HL-60 (cell line): ENCODE data around the gene CYP17A1.

Source experiments
- GABPA ChIP-seq: IDR thresholded peaks from 2 replicates; pipeline ENCODE4 v1.6.1; 2012; ENCODE audit warnings: low read depth
- POLR2AphosphoS5 ChIP-seq: IDR thresholded peaks from 2 replicates; pipeline ENCODE4 v1.6.1; 2012; ENCODE audit warnings: low read depth
- SPI1 ChIP-seq: IDR thresholded peaks from 2 replicates; pipeline ENCODE4 v1.6.1; 2012; ENCODE audit warnings: low read depth, mild to moderate bottlenecking, borderline replicate concordance
- TF ChIP-seq, protein P1 (sequence below): IDR thresholded peaks from one replicate; pipeline ENCODE4 v1.5.1; 2011; ENCODE audit warnings: low read length, control low read depth, inconsistent platforms; ENCODE audit not compliant: insufficient read depth

DNA sequence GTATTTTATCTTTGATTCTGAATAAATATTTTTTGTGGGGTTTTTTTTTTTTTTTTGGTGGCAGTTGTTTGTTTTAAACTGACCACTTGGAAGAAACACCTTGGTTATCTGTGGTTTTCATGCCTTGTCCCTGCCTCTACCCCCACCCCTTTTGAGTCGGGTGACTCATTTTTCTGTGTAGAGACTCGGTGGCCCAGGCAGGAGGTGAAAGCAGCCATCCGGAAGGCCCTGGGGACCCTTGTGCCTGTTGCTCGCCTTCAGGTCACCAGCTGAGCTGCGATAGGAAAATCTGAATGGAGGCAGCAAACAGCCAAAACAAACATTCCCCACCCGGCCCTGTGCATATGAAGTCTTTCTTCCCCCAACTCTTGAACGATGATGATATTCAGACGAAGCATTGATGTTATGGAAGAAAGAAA, 22.8 kb downstream of the CYP17A1 start:
- TF ChIP-seq, protein P1, sequence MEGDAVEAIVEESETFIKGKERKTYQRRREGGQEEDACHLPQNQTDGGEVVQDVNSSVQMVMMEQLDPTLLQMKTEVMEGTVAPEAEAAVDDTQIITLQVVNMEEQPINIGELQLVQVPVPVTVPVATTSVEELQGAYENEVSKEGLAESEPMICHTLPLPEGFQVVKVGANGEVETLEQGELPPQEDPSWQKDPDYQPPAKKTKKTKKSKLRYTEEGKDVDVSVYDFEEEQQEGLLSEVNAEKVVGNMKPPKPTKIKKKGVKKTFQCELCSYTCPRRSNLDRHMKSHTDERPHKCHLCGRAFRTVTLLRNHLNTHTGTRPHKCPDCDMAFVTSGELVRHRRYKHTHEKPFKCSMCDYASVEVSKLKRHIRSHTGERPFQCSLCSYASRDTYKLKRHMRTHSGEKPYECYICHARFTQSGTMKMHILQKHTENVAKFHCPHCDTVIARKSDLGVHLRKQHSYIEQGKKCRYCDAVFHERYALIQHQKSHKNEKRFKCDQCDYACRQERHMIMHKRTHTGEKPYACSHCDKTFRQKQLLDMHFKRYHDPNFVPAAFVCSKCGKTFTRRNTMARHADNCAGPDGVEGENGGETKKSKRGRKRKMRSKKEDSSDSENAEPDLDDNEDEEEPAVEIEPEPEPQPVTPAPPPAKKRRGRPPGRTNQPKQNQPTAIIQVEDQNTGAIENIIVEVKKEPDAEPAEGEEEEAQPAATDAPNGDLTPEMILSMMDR = no peak
- TF ChIP-seq SPI1 (no peak), POLR2AphosphoS5 (no peak), GABPA (no peak)
